ENCODE data around the gene MAN1A1.

MAN1A1 gene

GRCh38 chr6:119220452-119220851 is 129.1 kb downstream of the MAN1A1 start:
- no peaks in the 10 kb centered on the region for H3K4me1 ChIP-seq (ENCODE audit: control insufficient read depth, insufficient read depth, low read length)
- no peak for DNase-seq (ENCODE audit: low read depth, low spot score)
- no peaks in the 10 kb centered on the region for H3K27me3 ChIP-seq (ENCODE audit: control insufficient read depth, insufficient read depth, low read length)
- H3K36me3 ChIP-seq (ENCODE audit: control insufficient read depth, insufficient read depth, low read length) = no peaks in the 10 kb centered on the region
- no peak overlapping the region for H3K27ac ChIP-seq (ENCODE audit: low read length)
- H3K4me3 ChIP-seq (ENCODE audit: low read length) = no peak overlapping the region
- WGBS (ENCODE audit: insufficient coverage, insufficient read length) = no CpG with 5 or more reads among the region's 1 CpG
- no peaks in the 10 kb centered on the region for H3K9me3 ChIP-seq (ENCODE audit: control insufficient read depth, insufficient read depth, low read length)

GRCh38 chr6:119218548-119218947 is 131.0 kb downstream of the MAN1A1 start:
- WGBS (ENCODE audit: insufficient coverage, insufficient read length) = no CpG with 5 or more reads among the region's 4 CpGs
- Histone ChIP-seq H3K27me3 (ENCODE audit: control insufficient read depth, insufficient read depth, low read length) (no peaks in the 10 kb centered on the region), H3K4me1 (ENCODE audit: control insufficient read depth, insufficient read depth, low read length) (no peaks in the 10 kb centered on the region), H3K4me3 (ENCODE audit: low read length) (no peak overlapping the region), H3K36me3 (ENCODE audit: control insufficient read depth, insufficient read depth, low read length) (no peaks in the 10 kb centered on the region), H3K27ac (ENCODE audit: low read length) (no peak overlapping the region), H3K9me3 (ENCODE audit: control insufficient read depth, insufficient read depth, low read length) (no peaks in the 10 kb centered on the region)
- no peak for DNase-seq (ENCODE audit: low read depth, low spot score)

GRCh38 chr6:119215885-119216590 is 133.5 kb downstream of the MAN1A1 start:
- Histone ChIP-seq H3K4me3 (ENCODE audit: low read length) (no peak overlapping the region), H3K9me3 (ENCODE audit: control insufficient read depth, insufficient read depth, low read length) (no peaks in the 10 kb centered on the region), H3K4me1 (ENCODE audit: control insufficient read depth, insufficient read depth, low read length) (no peaks in the 10 kb centered on the region), H3K27ac (ENCODE audit: low read length) (no peak overlapping the region), H3K36me3 (ENCODE audit: control insufficient read depth, insufficient read depth, low read length) (no peaks in the 10 kb centered on the region), H3K27me3 (ENCODE audit: control insufficient read depth, insufficient read depth, low read length) (no peaks in the 10 kb centered on the region)
- 100% methylated on average over 3 of the region's 9 CpGs for WGBS (ENCODE audit: insufficient coverage, insufficient read length)
- DNase-seq (ENCODE audit: low read depth, low spot score) = no peak

- Histone ChIP-seq H3K9me3 (ENCODE audit: control insufficient read depth, insufficient read depth, low read length) (no peaks in the 10 kb centered on the region), H3K36me3 (ENCODE audit: control insufficient read depth, insufficient read depth, low read length) (no peaks in the 10 kb centered on the region), H3K27me3 (ENCODE audit: control insufficient read depth, insufficient read depth, low read length) (no peaks in the 10 kb centered on the region), H3K27ac (ENCODE audit: low read length) (no peak overlapping the region), H3K4me1 (ENCODE audit: control insufficient read depth, insufficient read depth, low read length) (no peaks in the 10 kb centered on the region), H3K4me3 (ENCODE audit: low read length) (no peak overlapping the region)
- WGBS (ENCODE audit: insufficient coverage, insufficient read length) = no CpG with 5 or more reads among the region's 1 CpG
- no peak for DNase-seq (ENCODE audit: low read depth, low spot score)
These were observed 134.3 kb downstream of the MAN1A1 start for GRCh38 chr6:119215309-119215708.

GRCh38 chr6:119210596-119210995 is 139.0 kb downstream of the MAN1A1 start:
- Histone ChIP-seq H3K4me1 (ENCODE audit: control insufficient read depth, insufficient read depth, low read length) (no peaks in the 10 kb centered on the region), H3K4me3 (ENCODE audit: low read length) (no peak overlapping the region), H3K9me3 (ENCODE audit: control insufficient read depth, insufficient read depth, low read length) (no peaks in the 10 kb centered on the region), H3K36me3 (ENCODE audit: control insufficient read depth, insufficient read depth, low read length) (no peaks in the 10 kb centered on the region), H3K27me3 (ENCODE audit: control insufficient read depth, insufficient read depth, low read length) (no peaks in the 10 kb centered on the region), H3K27ac (ENCODE audit: low read length) (no peak overlapping the region)
- DNase-seq (ENCODE audit: low read depth, low spot score) = no peak

GRCh38 chr6:119209452-119210205 is 139.9 kb downstream of the MAN1A1 start:
- H3K9me3 ChIP-seq (ENCODE audit: control insufficient read depth, insufficient read depth, low read length) = no peaks in the 10 kb centered on the region
- no peak overlapping the region for H3K27ac ChIP-seq (ENCODE audit: low read length)
- DNase-seq (ENCODE audit: low read depth, low spot score) = no peak
- no peaks in the 10 kb centered on the region for H3K36me3 ChIP-seq (ENCODE audit: control insufficient read depth, insufficient read depth, low read length)
- no peaks in the 10 kb centered on the region for H3K27me3 ChIP-seq (ENCODE audit: control insufficient read depth, insufficient read depth, low read length)
- WGBS (ENCODE audit: insufficient coverage, insufficient read length) = no CpG with 5 or more reads among the region's 11 CpGs
- no peak overlapping the region for H3K4me3 ChIP-seq (ENCODE audit: low read length)
- no peaks in the 10 kb centered on the region for H3K4me1 ChIP-seq (ENCODE audit: control insufficient read depth, insufficient read depth, low read length)

- Histone ChIP-seq H3K36me3 (ENCODE audit: control insufficient read depth, insufficient read depth, low read length) (no peaks in the 10 kb centered on the region), H3K27me3 (ENCODE audit: control insufficient read depth, insufficient read depth, low read length) (no peaks in the 10 kb centered on the region), H3K4me3 (ENCODE audit: low read length) (no peak overlapping the region), H3K9me3 (ENCODE audit: control insufficient read depth, insufficient read depth, low read length) (no peaks in the 10 kb centered on the region), H3K4me1 (ENCODE audit: control insufficient read depth, insufficient read depth, low read length) (no peaks in the 10 kb centered on the region), H3K27ac (ENCODE audit: low read length) (no peak overlapping the region)
- no CpG with 5 or more reads among the region's 2 CpGs for WGBS (ENCODE audit: insufficient coverage, insufficient read length)
- no peak for DNase-seq (ENCODE audit: low read depth, low spot score)
These were observed 141.4 kb downstream of the MAN1A1 start for GRCh38 chr6:119207971-119208725.

- no peaks in the 10 kb centered on the region for H3K9me3 ChIP-seq (ENCODE audit: control insufficient read depth, insufficient read depth, low read length)
- no peak overlapping the region for H3K27ac ChIP-seq (ENCODE audit: low read length)
- no peaks in the 10 kb centered on the region for H3K27me3 ChIP-seq (ENCODE audit: control insufficient read depth, insufficient read depth, low read length)
- H3K4me1 ChIP-seq (ENCODE audit: control insufficient read depth, insufficient read depth, low read length) = no peaks in the 10 kb centered on the region
- DNase-seq (ENCODE audit: low read depth, low spot score) = no peak
- H3K4me3 ChIP-seq (ENCODE audit: low read length) = no peak overlapping the region
- no peaks in the 10 kb centered on the region for H3K36me3 ChIP-seq (ENCODE audit: control insufficient read depth, insufficient read depth, low read length)
- no CpG with 5 or more reads among the region's 2 CpGs for WGBS (ENCODE audit: insufficient coverage, insufficient read length)
These were observed 142.2 kb downstream of the MAN1A1 start for GRCh38 chr6:119207327-119207726.

- Histone ChIP-seq H3K27ac (ENCODE audit: low read length) (no peak overlapping the region), H3K4me1 (ENCODE audit: control insufficient read depth, insufficient read depth, low read length) (no peaks in the 10 kb centered on the region), H3K27me3 (ENCODE audit: control insufficient read depth, insufficient read depth, low read length) (no peaks in the 10 kb centered on the region), H3K9me3 (ENCODE audit: control insufficient read depth, insufficient read depth, low read length) (no peaks in the 10 kb centered on the region), H3K4me3 (ENCODE audit: low read length) (no peak overlapping the region), H3K36me3 (ENCODE audit: control insufficient read depth, insufficient read depth, low read length) (no peaks in the 10 kb centered on the region)
- no CpG with 5 or more reads among the region's 7 CpGs for WGBS (ENCODE audit: insufficient coverage, insufficient read length)
- no peak for DNase-seq (ENCODE audit: low read depth, low spot score)
These were observed 143.5 kb downstream of the MAN1A1 start for GRCh38 chr6:119205911-119206618.

GRCh38 chr6:119204719-119205118 is 144.8 kb downstream of the MAN1A1 start:
- no peaks in the 10 kb centered on the region for H3K4me1 ChIP-seq (ENCODE audit: control insufficient read depth, insufficient read depth, low read length)

More at GRCh38 chr6:119204719-119205118, 144.8 kb downstream of the MAN1A1 start:
- Histone ChIP-seq H3K36me3 (ENCODE audit: control insufficient read depth, insufficient read depth, low read length) (no peaks in the 10 kb centered on the region), H3K9me3 (ENCODE audit: control insufficient read depth, insufficient read depth, low read length) (no peaks in the 10 kb centered on the region), H3K4me3 (ENCODE audit: low read length) (no peak overlapping the region), H3K27ac (ENCODE audit: low read length) (no peak overlapping the region), H3K27me3 (ENCODE audit: control insufficient read depth, insufficient read depth, low read length) (no peaks in the 10 kb centered on the region)
- DNase-seq (ENCODE audit: low read depth, low spot score) = no peak
- no CpG with 5 or more reads among the region's 3 CpGs for WGBS (ENCODE audit: insufficient coverage, insufficient read length)
